HG03342 (cell line): ENCODE measurements around the gene SMIM31.

ENCODE experiments used
- ATAC-seq: cut with Tn5 transposase; IDR thresholded peaks from one replicate; pipeline ENCODE4 v1.9.1; 2021; ENCODE audit warnings: mild to moderate bottlenecking, moderate library complexity; ENCODE audit not compliant: unreplicated experiment

The SMIM31 gene

DNA sequence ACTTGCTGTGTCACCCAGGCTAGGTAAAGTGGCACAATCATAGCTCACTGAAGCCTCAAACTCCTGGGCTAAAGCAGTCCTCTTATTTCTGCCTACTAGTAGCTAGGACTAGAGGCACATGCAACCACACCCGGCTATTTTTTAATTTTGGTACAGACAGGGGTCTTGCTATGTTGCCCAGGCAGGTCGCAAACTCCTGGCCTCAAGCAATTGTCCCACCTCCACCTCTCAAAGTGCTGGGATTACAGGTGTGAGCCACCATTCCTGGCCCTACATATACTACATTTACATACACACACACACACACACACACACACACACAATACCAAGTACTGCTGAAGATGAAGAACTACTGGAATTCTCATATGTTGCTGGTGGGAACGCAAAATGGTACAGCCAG lies 26.9 kb downstream of the SMIM31 start:
- no peak for ATAC-seq

DNA sequence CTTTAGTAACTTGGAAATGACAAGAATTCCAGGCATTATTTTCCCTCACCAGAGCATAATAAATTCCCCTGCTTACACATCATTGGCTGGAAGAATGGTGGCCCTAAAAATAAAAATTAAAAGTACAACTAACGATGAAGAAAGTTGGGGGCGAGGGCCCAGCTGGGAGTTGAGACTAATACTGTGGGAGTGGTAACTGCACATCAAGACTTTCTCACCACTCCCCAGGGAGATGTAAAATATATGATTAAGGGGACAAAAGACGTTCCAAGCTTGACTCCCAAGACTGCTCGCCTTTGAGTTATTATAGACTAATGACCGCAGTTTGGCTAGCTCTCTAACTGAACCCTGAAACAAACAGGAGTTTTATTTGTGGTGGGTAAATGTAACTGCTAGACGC lies 30.0 kb downstream of the SMIM31 start:
- ATAC-seq = no peak

DNA sequence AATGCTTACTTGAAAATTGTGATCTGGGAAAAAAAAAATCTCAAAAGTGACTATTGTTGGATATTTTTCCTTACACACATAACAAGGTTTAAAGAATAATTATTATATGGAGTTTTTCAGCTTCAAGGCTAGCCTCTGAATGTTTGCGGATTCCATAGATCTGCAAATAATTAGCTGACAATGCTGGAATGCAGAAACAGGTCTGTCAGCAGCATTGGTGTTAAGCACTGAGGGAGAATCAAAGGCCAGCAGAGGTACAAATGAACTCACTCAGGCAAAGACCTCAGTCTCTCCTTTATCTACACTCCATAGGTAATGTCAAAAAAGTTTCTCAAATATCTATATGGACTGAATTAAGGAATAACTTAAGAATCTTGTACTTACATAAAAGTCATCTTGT lies 35.1 kb downstream of the SMIM31 start:
- ATAC-seq = no peak

DNA sequence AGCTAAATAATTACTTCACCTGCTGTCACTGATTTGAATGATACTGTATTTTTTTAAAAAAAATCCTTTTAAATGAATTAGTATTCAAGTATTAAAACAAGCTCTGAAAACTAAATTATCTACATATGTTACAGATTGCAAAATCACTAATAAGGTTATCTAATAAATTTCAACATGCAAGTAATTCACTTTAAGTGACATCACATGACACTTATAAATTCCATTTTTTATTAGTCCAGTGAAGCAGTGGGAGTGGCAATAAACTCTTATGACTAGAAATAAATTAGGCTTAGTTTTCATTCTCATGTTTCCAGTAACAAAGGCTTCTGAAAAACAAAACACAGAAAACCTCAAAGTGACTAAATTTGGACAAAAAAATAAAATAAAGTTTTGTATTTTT lies 36.3 kb downstream of the SMIM31 start:
- no peak for ATAC-seq

DNA sequence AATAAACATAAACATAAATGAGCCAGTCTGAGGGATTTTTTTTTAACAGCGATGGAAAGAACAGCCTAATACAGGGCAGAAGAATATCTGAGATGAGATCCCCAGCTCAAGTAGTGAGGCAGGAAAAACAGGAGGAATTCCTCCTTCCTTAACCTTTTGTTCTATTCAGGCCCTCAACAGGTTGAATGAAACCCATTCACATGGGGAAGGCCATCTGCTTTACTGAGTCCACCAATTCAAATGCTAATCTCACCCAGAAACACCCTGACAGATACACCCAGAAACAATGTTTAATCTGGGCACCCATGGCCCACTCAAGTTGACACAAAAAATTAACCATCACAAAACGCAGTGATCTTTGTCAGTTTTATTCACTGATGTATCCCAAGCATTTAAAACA lies 45.5 kb downstream of the SMIM31 start:
- no peak for ATAC-seq

DNA sequence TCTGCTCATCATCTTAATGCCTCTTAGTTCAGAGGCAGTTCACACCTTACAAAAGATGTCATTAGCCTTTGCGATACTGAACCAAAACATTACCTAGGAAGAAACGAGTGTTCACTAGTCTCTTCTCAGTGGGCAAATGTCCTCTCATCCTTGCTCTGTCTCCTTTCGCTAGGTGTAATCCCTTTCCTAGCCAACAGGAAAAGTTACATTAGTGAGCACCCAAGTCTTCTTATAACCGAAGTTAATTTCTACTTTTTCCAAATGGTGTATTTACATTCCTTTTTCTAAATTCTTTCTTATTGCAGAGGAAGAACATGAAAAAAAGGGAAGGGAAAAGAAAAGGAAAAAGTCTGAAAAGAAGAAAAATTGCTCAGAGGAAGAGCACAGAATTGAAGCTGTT lies 46.9 kb downstream of the SMIM31 start:
- no peak for ATAC-seq

DNA sequence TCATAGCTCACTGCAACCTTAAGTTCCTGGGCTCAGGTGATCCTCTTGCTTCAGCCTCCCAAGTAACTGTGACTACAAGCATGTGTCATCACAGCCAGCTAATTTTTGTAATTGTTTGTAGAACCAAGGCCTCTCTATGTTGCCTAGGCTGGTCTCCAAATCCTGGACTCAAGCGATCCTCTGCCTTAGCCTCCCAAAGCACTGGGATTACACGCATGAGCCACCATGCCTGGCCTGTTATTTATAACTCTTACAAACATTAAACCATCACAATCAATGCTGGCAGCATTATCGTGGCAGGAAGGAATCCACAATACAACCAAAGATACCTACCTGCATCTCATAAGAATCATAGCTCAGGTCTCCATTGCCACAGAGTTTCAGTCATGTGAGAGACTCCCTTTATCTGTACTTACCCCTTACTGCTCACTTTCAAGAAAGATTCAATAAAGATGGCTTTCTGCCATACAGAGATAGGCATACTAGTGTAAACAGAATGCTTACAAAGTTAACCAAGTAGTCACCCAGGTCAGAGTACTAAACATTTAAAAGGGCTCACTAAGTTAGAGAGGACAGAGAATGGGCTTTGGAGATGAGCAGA lies 48.5 kb downstream of the SMIM31 start:
- no peak for ATAC-seq

DNA sequence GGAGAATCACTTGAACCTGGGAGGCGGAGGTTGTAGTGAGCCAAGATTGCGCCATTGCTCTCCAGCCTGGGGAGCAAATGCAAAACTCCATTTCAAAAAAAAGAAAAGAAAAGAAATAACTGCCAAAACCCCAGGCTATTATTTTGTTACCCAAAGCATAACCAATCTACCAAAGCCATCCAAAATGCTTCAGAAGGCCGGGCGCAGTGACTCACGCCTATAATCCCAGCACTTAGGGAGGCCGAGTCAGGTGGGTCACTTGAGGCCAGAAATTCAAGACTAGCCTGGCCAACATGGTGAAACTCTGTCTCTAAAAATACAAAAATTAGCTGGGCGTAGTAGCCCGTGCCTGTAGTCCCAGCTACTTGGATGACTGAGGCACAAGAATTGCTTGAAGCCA lies 49.8 kb downstream of the SMIM31 start:
- no peak for ATAC-seq

DNA sequence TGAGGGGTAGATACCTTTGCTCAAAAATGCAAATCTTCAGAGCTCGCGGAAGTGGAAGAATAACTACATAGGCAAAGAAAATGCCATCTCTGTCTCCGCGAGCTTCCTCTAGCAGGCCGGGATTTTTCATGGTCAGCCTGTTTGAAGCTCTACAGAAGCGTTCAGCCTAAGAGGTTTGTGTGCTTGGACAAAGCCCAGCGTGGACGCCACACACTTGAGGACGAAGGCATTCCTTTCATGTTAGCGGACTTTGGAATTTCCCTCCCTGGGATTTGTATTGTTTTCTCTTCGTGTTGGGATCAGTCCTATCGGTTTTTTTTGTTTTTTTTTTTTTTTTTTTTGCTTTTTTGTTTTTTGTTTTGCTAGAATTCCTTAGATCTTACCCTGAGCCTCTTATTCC lies 53.7 kb downstream of the SMIM31 start:
- ATAC-seq = no peak

DNA sequence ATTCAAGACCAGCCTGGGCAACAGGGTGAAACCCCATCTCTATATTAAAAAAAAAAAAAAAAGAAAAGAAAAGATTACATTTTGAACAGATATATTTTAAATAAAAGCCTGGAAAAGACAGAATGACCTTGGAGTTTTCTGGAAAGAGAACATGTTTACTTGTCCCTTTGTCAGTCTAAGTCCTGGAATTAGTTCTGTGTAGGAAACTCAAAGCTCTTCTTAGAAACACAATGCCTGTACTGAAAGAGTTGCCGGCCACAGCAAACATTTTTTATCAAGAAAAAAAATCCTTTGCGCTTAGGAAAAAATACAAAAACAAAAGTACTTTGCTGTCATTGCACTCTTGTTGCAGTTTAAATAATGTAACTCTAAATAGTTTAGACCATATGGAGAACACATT lies 59.6 kb downstream of the SMIM31 start:
- no peak for ATAC-seq

DNA sequence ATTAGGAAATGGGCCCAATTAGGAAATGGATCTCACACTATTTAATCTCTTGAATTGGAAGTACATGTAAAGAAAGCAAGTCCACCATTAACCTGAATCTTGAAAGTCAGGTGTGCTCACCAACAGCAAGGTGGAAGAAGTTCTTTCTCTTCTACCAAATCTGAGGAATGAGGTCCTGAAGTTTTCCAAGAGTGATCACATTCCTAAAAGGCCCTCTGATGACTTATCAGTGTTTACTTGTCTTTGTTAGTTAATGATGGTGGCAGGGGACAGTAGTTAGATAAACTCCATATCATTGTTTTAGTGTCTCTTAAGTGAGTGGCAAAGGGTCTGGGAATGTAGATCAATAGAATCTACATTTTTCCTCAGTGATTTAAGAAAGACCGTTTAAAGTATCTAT lies 61.8 kb downstream of the SMIM31 start:
- no peak for ATAC-seq

DNA sequence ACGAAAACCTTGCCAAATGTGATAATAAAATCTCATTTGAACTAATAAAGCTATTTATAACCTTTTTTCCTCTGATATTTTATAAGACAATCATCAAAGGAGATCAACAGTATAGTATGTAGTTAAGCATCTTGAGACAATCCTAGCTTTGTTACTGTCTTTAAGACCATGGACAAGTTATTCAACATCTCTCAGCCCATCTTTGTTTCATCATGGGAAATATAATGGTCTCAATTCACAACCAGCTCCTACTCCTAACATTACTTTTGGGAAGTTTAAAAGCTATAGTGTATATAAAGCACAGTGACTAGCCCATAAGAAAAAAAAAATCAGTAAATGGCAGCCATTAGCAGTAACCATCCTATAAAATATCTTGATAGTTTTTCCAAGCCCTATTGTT lies 65.4 kb downstream of the SMIM31 start:
- ATAC-seq = no peak

DNA sequence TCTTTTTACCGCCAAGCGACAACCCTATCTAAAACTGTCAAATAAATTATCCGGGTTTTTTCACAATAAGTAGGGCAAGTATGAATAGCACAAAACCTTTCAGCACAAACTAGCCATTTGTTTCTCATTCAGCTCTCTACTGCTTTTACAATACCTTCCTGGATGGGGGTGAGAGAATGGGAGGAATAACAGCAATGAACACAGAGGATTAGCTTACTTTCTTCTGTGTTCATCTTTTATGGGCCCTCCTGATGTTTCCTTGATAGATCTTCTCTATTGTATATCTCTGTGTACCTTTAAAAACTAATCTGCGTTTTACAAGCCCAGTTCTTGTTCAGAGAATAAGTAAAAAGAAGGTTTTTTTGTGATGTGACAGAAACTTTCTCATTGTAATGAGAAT lies 67.8 kb downstream of the SMIM31 start:
- ATAC-seq = no peak

DNA sequence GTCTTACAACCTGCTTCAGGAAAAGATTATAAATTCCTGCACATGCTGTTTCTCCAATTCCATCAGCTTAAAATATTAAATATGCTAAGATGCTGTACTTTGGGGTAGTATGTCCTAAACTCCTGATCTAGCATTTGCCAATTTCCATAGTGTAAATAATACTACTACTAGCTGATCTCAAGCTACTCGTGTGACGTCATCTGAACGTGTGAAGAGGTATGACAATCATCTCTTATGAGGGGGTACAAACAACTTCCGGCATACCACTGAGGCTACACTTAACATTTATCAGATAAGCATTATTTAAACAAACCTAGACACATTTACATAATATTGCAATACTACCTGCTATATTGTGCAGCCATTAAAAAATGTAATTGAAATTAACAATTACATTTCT lies 70.7 kb downstream of the SMIM31 start:
- no peak for ATAC-seq

DNA sequence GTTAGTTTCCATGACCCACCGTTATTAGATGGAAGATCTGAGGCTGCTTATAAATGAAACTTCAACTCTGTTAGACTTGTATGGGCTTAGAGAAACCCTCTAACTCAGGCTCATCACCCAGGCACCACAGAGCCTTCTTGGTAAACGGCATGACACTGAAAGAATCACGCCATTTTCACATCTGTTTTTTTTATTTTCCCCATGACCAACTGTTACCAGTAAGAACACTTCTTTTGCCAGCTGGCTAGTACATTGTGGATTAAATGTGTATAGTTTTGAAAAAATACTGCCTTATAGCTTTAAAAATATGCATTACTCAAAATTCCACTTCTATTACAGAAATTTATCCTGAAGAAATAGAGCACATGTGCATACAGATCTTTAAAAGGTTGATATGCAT lies 75.0 kb downstream of the SMIM31 start:
- ATAC-seq = no peak

DNA sequence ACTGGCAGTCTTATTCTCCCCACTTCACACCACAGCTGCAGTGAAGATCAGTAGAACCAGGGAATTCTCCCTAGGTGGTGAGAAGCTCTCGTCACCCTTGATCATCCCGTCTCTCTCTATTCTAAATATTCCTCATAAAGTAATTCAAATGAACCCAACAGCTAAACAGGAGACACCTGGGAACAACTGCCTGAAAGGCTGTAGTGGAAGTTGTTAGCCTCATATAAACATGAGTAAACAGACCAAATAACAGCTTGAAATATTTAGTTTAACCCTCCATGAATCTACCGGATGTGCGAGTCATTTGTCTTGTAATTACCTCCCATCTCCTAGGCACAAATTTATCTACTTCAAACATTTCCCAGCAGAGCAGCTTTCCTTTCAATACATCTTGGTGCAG lies 92.6 kb downstream of the SMIM31 start:
- ATAC-seq = no peak

DNA sequence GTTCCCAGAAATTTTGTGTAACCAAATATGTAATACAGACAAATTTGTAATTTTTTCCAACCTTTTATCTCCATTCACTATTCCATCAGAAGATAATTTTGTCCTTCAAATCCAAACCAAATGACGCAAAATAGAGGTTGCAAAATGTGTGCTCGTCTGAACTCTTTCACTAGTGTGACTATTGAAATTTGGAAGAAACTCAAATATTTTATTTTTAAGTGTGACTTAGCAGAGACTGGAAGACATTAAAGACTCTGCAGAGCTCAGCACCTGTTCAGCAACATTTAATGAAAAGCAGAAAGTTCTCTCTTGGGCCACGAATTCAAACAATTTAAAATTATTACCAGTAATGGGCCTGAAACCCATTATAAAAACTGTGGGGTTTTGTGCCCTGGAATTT lies 93.1 kb downstream of the SMIM31 start:
- no peak for ATAC-seq

DNA sequence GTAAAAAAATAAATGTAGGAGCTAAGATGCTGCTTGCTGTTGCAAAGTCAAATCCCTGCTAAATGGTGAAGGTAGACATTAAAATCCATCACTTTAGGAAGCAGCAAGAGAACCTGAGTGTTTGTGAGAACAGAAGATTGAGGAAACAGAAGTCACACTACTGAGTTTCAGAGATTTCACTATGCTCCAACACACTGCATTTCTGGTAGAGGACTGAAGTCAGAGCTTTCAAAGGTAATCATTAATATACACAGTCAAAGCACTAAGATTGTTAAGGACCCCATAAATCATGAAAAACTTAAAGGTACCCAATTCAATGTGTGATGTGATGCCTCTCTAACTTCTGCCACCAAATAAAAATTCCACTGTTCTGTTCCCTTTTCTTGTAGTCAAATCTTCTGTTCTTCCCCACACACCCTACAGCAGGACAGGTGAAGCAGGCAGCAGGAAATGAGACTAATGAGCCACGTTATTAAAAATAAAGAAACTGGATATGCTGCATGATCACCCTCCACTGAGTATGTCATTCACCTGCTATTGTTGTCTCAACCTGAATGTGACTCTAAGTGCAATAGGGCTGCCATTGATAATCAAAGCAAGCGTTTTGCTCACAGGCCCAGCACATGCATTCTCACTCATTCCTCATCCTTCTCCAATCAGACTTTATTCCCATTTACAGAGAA lies 94.2 kb downstream of the SMIM31 start:
- ATAC-seq = peak; percentile 83
